Measurements from ENCODE around the gene NANOS3. TPM values are rescaled to one million over a fixed set of nuclear protein-coding genes. Genes with fewer than 3 reads are reported as not detected.

NANOS3 gene
- total and polyA plus RNA-seq, 10 of the 15 experiments (the other 5 are each of a cell fraction or from before 2014, with no cell fraction given): 0.31 to 1.7 (median 0.81) TPM

GRCh38 chr19:13890136-13890535, 13.2 kb downstream of the NANOS3 start:
- H3K27ac ChIP-seq (ENCODE audit: control insufficient read depth, insufficient read depth): no peak overlapping the region
- H3K79me2 ChIP-seq (ENCODE audit: control insufficient read depth, insufficient read depth, low read length): no peaks in the 10 kb centered on the region
- H3K36me3 ChIP-seq (ENCODE audit: control insufficient read depth in 2 of 2, insufficient read depth in 2 of 2, low read length in 1 of 2): no peaks in the 10 kb centered on the region
- no peak for DNase-seq (ENCODE audit: low read depth, low spot score)
- no peaks in the 10 kb centered on the region for H3K9me3 ChIP-seq (replicated peaks; ENCODE audit: control insufficient read depth, insufficient read depth, low read length)
- intact Hi-C loops (cut with micrococcal nuclease; ENCODE audit: unreplicated experiment): no loop called here
- in situ Hi-C loops (cut with MboI): loop anchor here (25.0 kb wide), 1 partner anchor 447 kb away; no protein-coding TSS in a partner anchor
- no peak overlapping the region for H3K4me3 ChIP-seq
- WGBS (ENCODE audit: insufficient coverage, insufficient replicate concordance, low lambda C conversion rate, missing lambda C conversion rate): 30% methylated on average over 13 of the region's 13 CpGs
- ChIA-PET CTCF (interaction anchor here (1.1 kb wide), 1 partner anchor 13 kb away, joined by 3 read pairs; no protein-coding TSS in a partner anchor), RAD21 (ENCODE audit: unreplicated experiment) (no interaction called here), POLR2A (no interaction called here), SMC1A (ENCODE audit: uncharacterized antibody, unreplicated experiment) (no interaction called here)
- H3K4me1 ChIP-seq (ENCODE audit: control insufficient read depth, insufficient read depth, low read length): no peaks in the 10 kb centered on the region
- no TSS peak for BruUV-seq (replicated peaks)
- no peak for ATAC-seq
- no peak for FAIRE-seq
- H4K20me1 ChIP-seq (ENCODE audit: control insufficient read depth, insufficient read depth): no peaks in the 10 kb centered on the region
- H3K9ac ChIP-seq (ENCODE audit: control insufficient read depth, insufficient read depth, low read length): no peak overlapping the region
- H2AFZ ChIP-seq (ENCODE audit: control insufficient read depth, low read depth, low read length): no peak overlapping the region
- TF ChIP-seq, protein P1, sequence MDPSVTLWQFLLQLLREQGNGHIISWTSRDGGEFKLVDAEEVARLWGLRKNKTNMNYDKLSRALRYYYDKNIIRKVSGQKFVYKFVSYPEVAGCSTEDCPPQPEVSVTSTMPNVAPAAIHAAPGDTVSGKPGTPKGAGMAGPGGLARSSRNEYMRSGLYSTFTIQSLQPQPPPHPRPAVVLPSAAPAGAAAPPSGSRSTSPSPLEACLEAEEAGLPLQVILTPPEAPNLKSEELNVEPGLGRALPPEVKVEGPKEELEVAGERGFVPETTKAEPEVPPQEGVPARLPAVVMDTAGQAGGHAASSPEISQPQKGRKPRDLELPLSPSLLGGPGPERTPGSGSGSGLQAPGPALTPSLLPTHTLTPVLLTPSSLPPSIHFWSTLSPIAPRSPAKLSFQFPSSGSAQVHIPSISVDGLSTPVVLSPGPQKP (IDR thresholded peaks at IDR 0.05; ENCODE audit: low read depth, low read length): no peak
- TF ChIP-seq HDAC2 (IDR thresholded peaks at IDR 0.05): no peak
- no peak overlapping the region for H3K4me2 ChIP-seq (ENCODE audit: control insufficient read depth, insufficient read depth)
- H3K27me3 ChIP-seq (replicated peaks in 1 of 2; ENCODE audit: control insufficient read depth in 2 of 2, insufficient read depth in 2 of 2, low read length in 1 of 2): no peaks in the 10 kb centered on the region

DNA sequence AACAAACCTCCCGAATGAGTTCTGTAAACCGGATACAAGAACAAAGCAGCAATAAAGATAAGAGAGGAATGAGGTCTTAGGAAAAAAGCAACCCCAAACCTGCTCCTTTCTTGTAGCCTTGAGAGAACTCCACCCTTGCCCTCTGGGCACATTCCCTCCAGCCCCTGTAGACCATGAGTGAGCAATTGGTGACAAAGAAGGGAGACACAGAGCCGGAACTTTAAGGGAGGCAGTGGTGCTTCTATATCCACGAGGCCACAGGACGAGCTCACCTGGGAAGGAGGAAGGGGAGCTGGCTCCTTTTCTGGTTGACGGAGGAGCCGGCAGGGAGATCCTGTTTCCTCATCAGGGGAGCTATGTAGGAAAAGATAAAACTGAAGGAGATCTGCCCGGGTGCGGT, 15.9 kb downstream of the NANOS3 start:
- H3K4me2 ChIP-seq (ENCODE audit: control insufficient read depth, insufficient read depth): no peak overlapping the region
- no peak for DNase-seq (ENCODE audit: low read depth, low spot score)
- H4K20me1 ChIP-seq (ENCODE audit: control insufficient read depth, insufficient read depth): no peaks in the 10 kb centered on the region
- BruUV-seq (replicated peaks): no TSS peak
- ChIA-PET SMC1A (ENCODE audit: uncharacterized antibody, unreplicated experiment) (no interaction called here), RAD21 (ENCODE audit: unreplicated experiment) (no interaction called here), POLR2A (no interaction called here), CTCF (interaction anchor here (1.2 to 2.7 kb wide), 3 partner anchors 8 to 222 kb away, joined by 3 to 7 read pairs (median 3); no protein-coding TSS in a partner anchor)
- no peaks in the 10 kb centered on the region for H3K27me3 ChIP-seq (replicated peaks in 1 of 2; ENCODE audit: control insufficient read depth in 2 of 2, insufficient read depth in 2 of 2, low read length in 1 of 2)
- H3K9ac ChIP-seq (ENCODE audit: control insufficient read depth, insufficient read depth, low read length): no peak overlapping the region
- FAIRE-seq: no peak
- 45% methylated on average over 9 of the region's 9 CpGs for WGBS (ENCODE audit: insufficient coverage, insufficient replicate concordance, low lambda C conversion rate, missing lambda C conversion rate)
- intact Hi-C loops (cut with micrococcal nuclease; ENCODE audit: unreplicated experiment): no loop called here
- no peak overlapping the region for H2AFZ ChIP-seq (ENCODE audit: control insufficient read depth, low read depth, low read length)
- H3K79me2 ChIP-seq (ENCODE audit: control insufficient read depth, insufficient read depth, low read length): no peaks in the 10 kb centered on the region
- no peaks in the 10 kb centered on the region for H3K36me3 ChIP-seq (ENCODE audit: control insufficient read depth in 2 of 2, insufficient read depth in 2 of 2, low read length in 1 of 2)
- H3K27ac ChIP-seq (ENCODE audit: control insufficient read depth, insufficient read depth): no peak overlapping the region
- H3K9me3 ChIP-seq (replicated peaks; ENCODE audit: control insufficient read depth, insufficient read depth, low read length): no peaks in the 10 kb centered on the region
- no peak for ATAC-seq
- in situ Hi-C loops (cut with MboI): loop anchor here (25.0 kb wide), 1 partner anchor 444 kb away; no protein-coding TSS in a partner anchor
- no peak overlapping the region for H3K4me3 ChIP-seq
- H3K4me1 ChIP-seq (ENCODE audit: control insufficient read depth, insufficient read depth, low read length): no peaks in the 10 kb centered on the region
- TF ChIP-seq BMI1 (IDR thresholded peaks at IDR 0.05; ENCODE audit: borderline replicate concordance): no peak
- TF ChIP-seq, protein P2, sequence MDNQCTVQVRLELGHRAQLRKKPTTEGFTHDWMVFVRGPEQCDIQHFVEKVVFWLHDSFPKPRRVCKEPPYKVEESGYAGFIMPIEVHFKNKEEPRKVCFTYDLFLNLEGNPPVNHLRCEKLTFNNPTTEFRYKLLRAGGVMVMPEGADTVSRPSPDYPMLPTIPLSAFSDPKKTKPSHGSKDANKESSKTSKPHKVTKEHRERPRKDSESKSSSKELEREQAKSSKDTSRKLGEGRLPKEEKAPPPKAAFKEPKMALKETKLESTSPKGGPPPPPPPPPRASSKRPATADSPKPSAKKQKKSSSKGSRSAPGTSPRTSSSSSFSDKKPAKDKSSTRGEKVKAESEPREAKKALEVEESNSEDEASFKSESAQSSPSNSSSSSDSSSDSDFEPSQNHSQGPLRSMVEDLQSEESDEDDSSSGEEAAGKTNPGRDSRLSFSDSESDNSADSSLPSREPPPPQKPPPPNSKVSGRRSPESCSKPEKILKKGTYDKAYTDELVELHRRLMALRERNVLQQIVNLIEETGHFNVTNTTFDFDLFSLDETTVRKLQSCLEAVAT (IDR thresholded peaks at IDR 0.05): no peak
- TF ChIP-seq PRDM15 (CRISPR knock-in tag; IDR thresholded peaks at IDR 0.05): no peak
- TF ChIP-seq REST (IDR thresholded peaks at IDR 0.05; ENCODE audit: low read depth, low read length): no peak
- no peak for TF ChIP-seq IKZF2 (IDR thresholded peaks at IDR 0.05)
